Stimulated activated effector memory CD8-positive, alpha-beta T cell treated with anti-CD3 and anti-CD28 coated beads, Interleukin-12 subunit alpha, Interleukin-12 subunit beta, amount 100 ng/mL, for 72 hours (primary cell): ENCODE measurements around the gene GPR156.
A peak's percentile ranks its signal among the peaks of the same experiment; 100 is the strongest.
"Not testable (repeated sequence)": the region's sequence is repeated elsewhere in the genome, so short reads cannot be mapped to it uniquely, and the experiment has no call there.

Experiments
- ATAC-seq: fragments of 150-1000 bp; cut with Tn5 transposase; 2 replicates; pipeline ENCODE4 v1.10.0; 2021
- DNase-seq, 2 donors: peaks; one replicate each; pipeline ENCODE4 v3.0.0; 2021 to 2022; ENCODE audit warnings: low spot score in 2 of 2
- H3K27ac Mint-ChIP-seq: one replicate; pipeline ENCODE4 v1.8.0; 2022; ENCODE audit warnings: mild to moderate bottlenecking, mixed read lengths
- H3K36me3 Mint-ChIP-seq: one replicate; pipeline ENCODE4 v1.8.0; 2022; ENCODE audit warnings: mild to moderate bottlenecking, mixed read lengths
- H3K4me1 Mint-ChIP-seq: one replicate; pipeline ENCODE4 v1.8.0; 2022; ENCODE audit warnings: mixed read lengths
- H3K4me3 Mint-ChIP-seq: one replicate; pipeline ENCODE4 v1.8.0; 2022; ENCODE audit warnings: mild to moderate bottlenecking, mixed read lengths
- H3K9me3 Mint-ChIP-seq: one replicate; pipeline ENCODE4 v1.8.0; 2022; ENCODE audit warnings: mixed read lengths

GPR156 gene

DNA sequence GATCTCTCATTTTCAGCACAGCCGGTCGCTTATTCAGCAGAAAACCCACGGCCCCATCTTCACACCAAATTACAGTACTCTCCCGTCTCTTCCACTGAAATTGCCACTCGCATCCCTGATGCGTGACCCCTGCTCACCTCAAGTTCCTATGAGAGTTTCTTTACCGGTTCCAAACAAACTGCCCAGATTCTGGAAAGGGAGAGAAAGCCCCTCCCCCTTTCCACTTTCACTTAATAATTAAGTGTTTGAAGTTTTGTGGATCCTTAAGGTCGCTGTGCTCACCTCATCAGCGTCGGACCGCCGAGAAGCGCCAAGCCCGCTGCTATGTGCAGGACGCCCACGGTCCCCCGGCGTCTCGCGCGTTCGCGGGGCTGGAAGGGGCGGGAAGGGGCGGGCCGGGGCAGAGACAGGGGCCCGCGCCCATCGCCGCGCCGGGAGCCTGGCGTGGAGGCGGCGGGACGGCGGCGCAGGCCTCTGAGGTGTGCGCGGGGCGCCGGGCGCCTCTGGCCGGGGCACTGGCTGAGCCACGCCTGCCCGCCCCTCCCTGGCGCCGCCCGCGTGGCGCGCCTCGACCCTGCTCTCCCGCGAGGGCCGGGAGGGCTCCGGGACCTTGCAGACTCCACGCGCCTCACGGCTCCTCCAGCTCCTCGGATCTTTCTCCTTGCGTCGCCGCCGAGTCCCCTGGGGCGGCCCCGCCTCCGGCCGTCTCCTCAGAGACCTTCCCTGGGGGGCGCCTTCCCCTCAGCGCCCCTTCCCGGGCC is at the start of gene GPR156:
Gene GPR156, minus strand, starts transcription at position 476 of the 761 bp plus-strand sequence. CDS start 41,124 bp downstream, outside the sequence.
- ATAC-seq (peak; percentile 41), DNase-seq (no peak)
- no peaks in the 10 kb centered on the region for H3K4me1 Mint-ChIP-seq
- H3K36me3 Mint-ChIP-seq: no peaks in the 10 kb centered on the region
- H3K27ac Mint-ChIP-seq: no peak within 1 kb of the TSS
- H3K9me3 Mint-ChIP-seq: no peaks in the 10 kb centered on the region
- peak within 1 kb of the TSS; percentile 21 for H3K4me3 Mint-ChIP-seq

DNA sequence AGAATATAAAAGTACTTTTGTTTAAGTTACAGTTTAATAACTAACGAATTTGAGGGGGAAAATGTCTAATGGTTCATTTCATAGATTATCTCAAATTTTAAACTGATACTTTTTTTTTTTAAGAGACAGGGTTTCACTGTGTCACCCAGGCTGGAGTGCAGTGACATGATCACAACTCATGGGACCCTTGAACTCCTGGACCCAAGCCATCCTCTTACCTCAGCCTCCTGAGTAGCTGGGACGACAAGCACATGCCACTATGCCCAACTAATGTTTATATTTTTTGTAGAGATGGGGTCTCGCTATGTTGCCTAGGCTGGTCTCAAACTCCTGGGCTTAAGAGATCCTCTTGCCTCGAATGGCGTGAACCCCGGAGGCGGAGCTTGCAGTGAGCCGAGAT is 47.6 kb upstream of the GPR156 start:
- Mint-ChIP-seq H3K4me3 (no peak overlapping the region), H3K9me3 (no peaks in the 10 kb centered on the region), H3K27ac (no peak overlapping the region), H3K4me1 (peaks cover 6% of the 10 kb centered on the region), H3K36me3 (peaks cover 65% of the 10 kb centered on the region)
- no peak for ATAC-seq
- no peak for DNase-seq

- Mint-ChIP-seq H3K27ac (no peak overlapping the region), H3K36me3 (peaks cover 75% of the 10 kb centered on the region), H3K4me1 (peaks cover 4% of the 10 kb centered on the region)
Observed at GRCh38 chr3:120331076-120331475, 46.1 kb upstream of the GPR156 start.

GRCh38 chr3:120326784-120327183 is 41.8 kb upstream of the GPR156 start:
- Mint-ChIP-seq H3K9me3 (no peaks in the 10 kb centered on the region), H3K4me1 (peaks cover 8% of the 10 kb centered on the region), H3K4me3 (no peak overlapping the region), H3K36me3 (peaks cover 49% of the 10 kb centered on the region), H3K27ac (no peak overlapping the region)
- ATAC-seq (no peak), DNase-seq (no peak)

More at GRCh38 chr3:120331076-120331475, 46.1 kb upstream of the GPR156 start:
- ATAC-seq (no peak), DNase-seq (no peak)
- Mint-ChIP-seq H3K4me3 (no peak overlapping the region), H3K9me3 (no peaks in the 10 kb centered on the region)

DNA sequence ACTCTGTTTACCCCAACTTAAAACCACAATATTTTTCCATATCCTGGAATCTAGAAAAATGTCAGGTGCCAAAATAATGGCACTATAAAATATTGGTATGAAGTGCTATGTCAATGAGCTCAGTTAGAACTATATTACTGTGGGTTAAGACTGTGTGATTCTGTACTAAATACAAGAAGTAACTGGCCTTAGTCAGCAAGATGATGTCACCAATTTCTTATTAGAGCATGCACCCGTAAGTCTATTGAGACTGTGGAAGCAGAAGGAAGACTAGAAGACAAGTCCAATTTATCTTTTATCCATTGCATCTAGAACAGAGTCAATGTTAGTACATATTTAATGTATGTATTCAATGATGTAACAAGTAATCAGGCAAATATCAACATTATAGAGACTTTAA is 39.2 kb upstream of the GPR156 start:
- Mint-ChIP-seq H3K4me1 (peaks cover 8% of the 10 kb centered on the region), H3K4me3 (no peak overlapping the region), H3K9me3 (no peaks in the 10 kb centered on the region), H3K27ac (peak overlapping the region; percentile 43), H3K36me3 (peaks cover 30% of the 10 kb centered on the region)
- ATAC-seq (no peak), DNase-seq (no peak)

DNA sequence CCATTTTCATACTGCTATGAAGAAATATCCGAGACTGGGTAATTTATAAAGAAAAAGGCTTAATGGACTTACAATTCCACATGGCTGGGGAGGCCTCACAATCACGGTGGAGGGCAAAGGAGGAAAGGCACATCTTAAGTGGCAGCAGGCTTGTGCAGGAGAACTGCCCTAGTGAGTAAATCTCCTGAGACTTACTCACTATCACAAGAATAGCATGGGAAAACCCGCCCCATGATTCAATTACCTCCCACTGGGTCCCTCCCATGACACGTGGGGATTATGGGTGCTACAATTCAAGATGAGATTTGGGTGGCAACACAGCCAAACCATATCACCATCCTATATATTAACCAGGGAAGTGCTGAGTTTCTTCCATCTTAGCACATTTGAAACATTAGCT is 38.7 kb upstream of the GPR156 start:
- H3K4me3 Mint-ChIP-seq, H3K4me1 Mint-ChIP-seq, DNase-seq, H3K9me3 Mint-ChIP-seq: not testable (repeated sequence)
- peaks cover 30% of the 10 kb centered on the region for H3K36me3 Mint-ChIP-seq
- ATAC-seq: peak; percentile 61
- H3K27ac Mint-ChIP-seq: peak overlapping the region; percentile 43

GRCh38 chr3:120311863-120312794 is 27.1 kb upstream of the GPR156 start:
- peaks cover 3% of the 10 kb centered on the region for H3K9me3 Mint-ChIP-seq
- peaks cover 11% of the 10 kb centered on the region for H3K36me3 Mint-ChIP-seq
- peak; percentile 34 for ATAC-seq
- H3K27ac Mint-ChIP-seq: peak overlapping the region; percentile 44
- no peak overlapping the region for H3K4me3 Mint-ChIP-seq
- H3K4me1 Mint-ChIP-seq: peaks cover 16% of the 10 kb centered on the region
- no peak for DNase-seq

- Mint-ChIP-seq H3K4me1 (no peaks in the 10 kb centered on the region), H3K9me3 (no peaks in the 10 kb centered on the region), H3K27ac (no peak overlapping the region), H3K4me3 (no peak overlapping the region), H3K36me3 (no peaks in the 10 kb centered on the region)
- DNase-seq (no peak), ATAC-seq (no peak)
Observed at GRCh38 chr3:120306519-120307455, 21.8 kb upstream of the GPR156 start.

DNA sequence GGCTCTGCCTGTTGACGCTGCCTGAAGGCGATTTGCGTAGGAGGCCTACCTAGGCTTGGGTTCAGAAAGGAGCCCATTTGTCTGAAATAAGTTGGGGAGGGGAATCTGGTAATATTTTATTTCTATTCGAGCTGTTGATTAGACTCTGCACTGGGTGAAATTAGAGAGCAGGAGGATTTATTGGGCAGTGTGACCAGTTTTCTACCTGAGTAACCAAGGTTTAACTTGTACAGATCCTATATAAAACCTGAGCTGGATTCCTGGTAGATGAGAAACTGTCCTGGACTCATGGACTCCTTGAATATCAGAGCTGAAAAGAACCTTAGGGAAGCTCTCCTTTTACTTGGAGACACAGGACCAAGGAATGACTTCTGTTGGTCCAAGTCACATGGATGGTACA is 19.6 kb upstream of the GPR156 start:
- H3K4me1 Mint-ChIP-seq: no peaks in the 10 kb centered on the region
- ATAC-seq (no peak), DNase-seq (no peak)
- H3K4me3 Mint-ChIP-seq: no peak overlapping the region
- no peaks in the 10 kb centered on the region for H3K36me3 Mint-ChIP-seq
- H3K9me3 Mint-ChIP-seq: no peaks in the 10 kb centered on the region
- H3K27ac Mint-ChIP-seq: no peak overlapping the region

- ATAC-seq: no peak
- Mint-ChIP-seq H3K9me3 (no peaks in the 10 kb centered on the region), H3K4me3 (no peak overlapping the region), H3K4me1 (no peaks in the 10 kb centered on the region), H3K27ac (no peak overlapping the region), H3K36me3 (no peaks in the 10 kb centered on the region)
- no peak for DNase-seq
Observed at GRCh38 chr3:120302361-120302760, 17.3 kb upstream of the GPR156 start.

- H3K36me3 Mint-ChIP-seq: no peaks in the 10 kb centered on the region
- H3K4me1 Mint-ChIP-seq: no peaks in the 10 kb centered on the region
- H3K4me3 Mint-ChIP-seq: no peak overlapping the region
- no peak overlapping the region for H3K27ac Mint-ChIP-seq
- ATAC-seq (no peak), DNase-seq (no peak)
- H3K9me3 Mint-ChIP-seq: no peaks in the 10 kb centered on the region
Observed at GRCh38 chr3:120300971-120301370, 15.9 kb upstream of the GPR156 start.

GRCh38 chr3:120299403-120299802 is 14.4 kb upstream of the GPR156 start:
- Mint-ChIP-seq H3K9me3 (no peaks in the 10 kb centered on the region), H3K4me1 (no peaks in the 10 kb centered on the region), H3K27ac (no peak overlapping the region), H3K36me3 (no peaks in the 10 kb centered on the region), H3K4me3 (no peak overlapping the region)
- ATAC-seq (peak; percentile 39), DNase-seq (no peak)

DNA sequence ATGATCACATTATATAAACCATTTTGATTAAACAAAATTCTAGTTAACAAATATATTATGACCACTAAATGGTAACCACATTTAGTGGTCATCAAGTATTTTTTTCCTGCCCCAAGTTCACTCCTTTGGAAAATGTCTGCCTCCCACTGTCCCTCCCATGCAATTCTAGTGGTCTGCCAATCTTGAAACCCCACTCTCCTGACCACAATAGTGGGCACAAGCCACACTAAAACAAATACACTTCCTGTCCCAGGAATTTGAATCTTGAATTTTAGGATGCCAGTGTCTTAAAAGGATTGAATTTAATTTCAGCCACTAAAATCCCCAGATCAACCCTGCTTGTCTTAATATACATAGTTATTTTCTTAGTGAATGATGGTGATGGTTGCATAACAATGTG is 14.0 kb upstream of the GPR156 start:
- DNase-seq: no peak

DNA sequence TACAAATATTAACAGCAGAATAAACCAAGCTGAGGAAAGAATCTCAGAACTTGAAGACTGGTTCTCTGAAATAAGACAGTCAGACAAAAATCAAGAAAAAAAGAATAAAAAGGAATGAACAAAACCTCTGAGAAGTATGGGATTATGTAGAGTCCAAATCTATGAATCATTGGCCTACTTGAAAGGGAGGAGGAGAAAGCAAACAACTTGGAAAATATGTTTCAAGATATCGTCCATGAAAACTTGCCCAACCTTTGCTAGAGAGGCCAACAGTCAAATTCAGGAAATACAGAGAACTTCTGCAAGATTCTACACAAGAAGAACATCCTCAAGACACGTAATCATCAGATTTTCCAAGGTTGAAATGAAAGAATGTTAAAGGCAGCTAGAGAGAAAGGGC is 6.5 kb upstream of the GPR156 start:
- DNase-seq, H3K36me3 Mint-ChIP-seq, ATAC-seq, H3K9me3 Mint-ChIP-seq, H3K4me3 Mint-ChIP-seq, H3K4me1 Mint-ChIP-seq, H3K27ac Mint-ChIP-seq: not testable (repeated sequence)

More for the DNA sequence above, 14.0 kb upstream of the GPR156 start:
- H3K36me3 Mint-ChIP-seq: no peaks in the 10 kb centered on the region
- H3K27ac Mint-ChIP-seq: no peak overlapping the region
- no peak for ATAC-seq
- no peaks in the 10 kb centered on the region for H3K9me3 Mint-ChIP-seq
- no peaks in the 10 kb centered on the region for H3K4me1 Mint-ChIP-seq
- no peak overlapping the region for H3K4me3 Mint-ChIP-seq

- no peak overlapping the region for H3K27ac Mint-ChIP-seq
- no peak for DNase-seq
- H3K4me3 Mint-ChIP-seq: no peak overlapping the region
- no peaks in the 10 kb centered on the region for H3K36me3 Mint-ChIP-seq
- ATAC-seq: no peak
- no peaks in the 10 kb centered on the region for H3K4me1 Mint-ChIP-seq
- peaks cover 7% of the 10 kb centered on the region for H3K9me3 Mint-ChIP-seq
Observed at GRCh38 chr3:120289636-120290035, 4.6 kb upstream of the GPR156 start.
